ENCODE measurements around the gene MED26.

Gene MED26

GRCh38 chr19:16588824-16589577, 39.0 kb downstream of the MED26 start:
- no peak for DNase-seq (ENCODE audit: low read depth in 2 of 2)

- no peak for DNase-seq (ENCODE audit: low read depth in 2 of 2)
Measured at GRCh38 chr19:16587833-16588823, 39.9 kb downstream of the MED26 start.

GRCh38 chr19:16586991-16587832, 40.8 kb downstream of the MED26 start:
- no peak for DNase-seq (ENCODE audit: low read depth in 2 of 2)

- DNase-seq (ENCODE audit: low read depth in 2 of 2): no peak
Measured at GRCh38 chr19:16586477-16586871, 41.5 kb downstream of the MED26 start.

- no peak for DNase-seq (ENCODE audit: low read depth in 2 of 2)
Measured at GRCh38 chr19:16585808-16586476, 42.1 kb downstream of the MED26 start.

- DNase-seq (ENCODE audit: low read depth in 2 of 2): no peak
Measured at GRCh38 chr19:16585094-16585801, 42.8 kb downstream of the MED26 start.

GRCh38 chr19:16584248-16585093, 43.5 kb downstream of the MED26 start:
- DNase-seq (ENCODE audit: low read depth in 2 of 2): peak in 1 of 2 experiments; percentile 13

GRCh38 chr19:16582486-16583261, 45.3 kb downstream of the MED26 start:
- no peak for DNase-seq (ENCODE audit: low read depth in 2 of 2)

GRCh38 chr19:16581971-16582343, 46.0 kb downstream of the MED26 start:
- DNase-seq (ENCODE audit: low read depth in 2 of 2): no peak

GRCh38 chr19:16581145-16581970, 46.6 kb downstream of the MED26 start:
- DNase-seq (ENCODE audit: low read depth in 2 of 2): no peak

GRCh38 chr19:16579381-16579780, 48.6 kb downstream of the MED26 start:
- DNase-seq (ENCODE audit: low read depth in 2 of 2): no peak

- DNase-seq (ENCODE audit: low read depth in 2 of 2): no peak
Measured at GRCh38 chr19:16577531-16577985, 50.4 kb downstream of the MED26 start.

- DNase-seq (ENCODE audit: low read depth in 2 of 2): no peak
Measured at GRCh38 chr19:16576690-16577530, 51.1 kb downstream of the MED26 start.

GRCh38 chr19:16575861-16576689, 51.9 kb downstream of the MED26 start:
- no peak for DNase-seq (ENCODE audit: low read depth in 2 of 2)

- no peak for DNase-seq (ENCODE audit: low read depth in 2 of 2)
Measured at GRCh38 chr19:16575282-16575681, 52.7 kb downstream of the MED26 start.

GRCh38 chr19:16573925-16574324, 54.1 kb downstream of the MED26 start:
- DNase-seq (ENCODE audit: low read depth in 2 of 2): no peak

Data from fibroblast of skin of left biceps (primary cell).